HEK293 (cell line): ENCODE measurements around the gene TBC1D22A.

Experiments used
- CTCF ChIA-PET: fragments of 350-600 bp; formaldehyde crosslinking; extraction: SDS; loops from one replicate; lab custom pipeline; 2021; ENCODE audit warnings: antibody characterized with exemption; lab: Yijun Ruan, JAX
- POLR2A ChIA-PET: fragments of 300-600 bp; formaldehyde crosslinking; extraction: SDS; loops from one replicate; lab custom pipeline; 2020; ENCODE audit warnings: antibody characterized with exemption, inconsistent platforms; lab: Yijun Ruan, JAX
- H3K27ac ChIP-seq: fragments of 200-500 bp; sonication (Bioruptor generic); 2 replicates; pipeline ENCODE4 v1.5.1; 2014; ENCODE audit warnings: low read depth, low read length, control low read depth, inconsistent platforms; ENCODE audit errors: extremely low read depth
- H3K36me3 ChIP-seq, 2 experiments: fragments of 200-500 bp in 1 of 2; sonication (Bioruptor generic) in 1 of 2; 1 replicate in 1 of 2; 2 replicates in 1 of 2; pipeline ENCODE4 v1.5.1; 2014 to 2017; ENCODE audit warnings: inconsistent platforms in 2 of 2, low read length in 2 of 2; ENCODE audit not compliant: control insufficient read depth in 2 of 2, insufficient read depth in 1 of 2
- H3K4me1 ChIP-seq: fragments of 200-500 bp; sonication (Bioruptor generic); 2 replicates; pipeline ENCODE4 v1.5.1; 2014; ENCODE audit warnings: mild to moderate bottlenecking, low read length, inconsistent platforms; ENCODE audit not compliant: control insufficient read depth, insufficient read depth
- H3K4me3 ChIP-seq: 2 replicates; pipeline ENCODE4 v1.5.1; 2011; ENCODE audit warnings: low read depth, mild to moderate bottlenecking, control low read depth, low read length, moderate library complexity
- H3K9me3 ChIP-seq: fragments of 200-500 bp; sonication (Bioruptor generic); 2 replicates; pipeline ENCODE4 v1.5.1; 2014; ENCODE audit warnings: low read depth, low read length, inconsistent platforms; ENCODE audit not compliant: control insufficient read depth, insufficient read depth
- EGR2 ChIP-seq: fragments of 450-650 bp; formaldehyde crosslinking; IDR thresholded peaks from 2 replicates; pipeline ENCODE4 v1.5.1; 2016; ENCODE audit warnings: low read depth, missing biosample characterization, missing genetic modification characterization
- HIC1 ChIP-seq: fragments of 450-650 bp; formaldehyde crosslinking; IDR thresholded peaks from 2 replicates; pipeline ENCODE4 v1.5.1; 2016; ENCODE audit warnings: missing biosample characterization, missing genetic modification characterization
- HOXC10 ChIP-seq: sonication (generic); formaldehyde crosslinking; IDR thresholded peaks from 2 replicates; pipeline ENCODE4 v1.8.1; 2023; ENCODE audit warnings: mild to moderate bottlenecking, missing genetic modification reagents
- INSM2 ChIP-seq: fragments of 450-650 bp; formaldehyde crosslinking; IDR thresholded peaks from 2 replicates; pipeline ENCODE4 v1.5.1; 2016; ENCODE audit warnings: missing biosample characterization, missing genetic modification characterization
- REST ChIP-seq: fragments of 450-650 bp; formaldehyde crosslinking; IDR thresholded peaks from 2 replicates; pipeline ENCODE4 v1.5.1; 2016; ENCODE audit warnings: missing biosample characterization, missing genetic modification characterization
- ZBTB10 ChIP-seq: fragments of 450-650 bp; formaldehyde crosslinking; IDR thresholded peaks from 2 replicates; pipeline ENCODE4 v1.5.1; 2016; ENCODE audit warnings: missing biosample characterization, missing genetic modification characterization
- ZBTB26 ChIP-seq: fragments of 450-650 bp; formaldehyde crosslinking; optimal IDR thresholded peaks from 2 replicates; pipeline ENCODE3; 2016; ENCODE audit warnings: missing biosample characterization, mild to moderate bottlenecking, missing genetic modification characterization
- ZFHX2 ChIP-seq: fragments of 450-650 bp; formaldehyde crosslinking; conservative IDR thresholded peaks from 2 replicates; pipeline ENCODE4 v1.5.1; 2016; ENCODE audit warnings: missing biosample characterization, missing genetic modification characterization
- ZFP3 ChIP-seq: fragments of 450-650 bp; formaldehyde crosslinking; IDR thresholded peaks from 2 replicates; pipeline ENCODE4 v1.5.1; 2016; ENCODE audit warnings: low read depth, missing biosample characterization, missing genetic modification characterization
- ZFP69B ChIP-seq: fragments of 450-650 bp; formaldehyde crosslinking; IDR thresholded peaks from 2 replicates; pipeline ENCODE4 v1.5.1; 2016; ENCODE audit warnings: missing biosample characterization, missing genetic modification characterization
- ZNF175 ChIP-seq: fragments of 450-650 bp; formaldehyde crosslinking; IDR thresholded peaks from 2 replicates; pipeline ENCODE4 v1.5.1; 2016; ENCODE audit warnings: missing biosample characterization, missing genetic modification characterization
- ZNF18 ChIP-seq: fragments of 450-650 bp; formaldehyde crosslinking; IDR thresholded peaks from 2 replicates; pipeline ENCODE4 v1.5.1; 2016; ENCODE audit warnings: missing biosample characterization, missing genetic modification characterization
- ZNF19 ChIP-seq: fragments of 450-650 bp; formaldehyde crosslinking; IDR thresholded peaks from 2 replicates; pipeline ENCODE4; 2016; ENCODE audit warnings: missing biosample characterization, missing genetic modification characterization, low read depth
- ZNF211 ChIP-seq: fragments of 450-650 bp; formaldehyde crosslinking; IDR thresholded peaks from 2 replicates; pipeline ENCODE4 v1.5.1; 2016; ENCODE audit warnings: low read depth, missing biosample characterization, missing genetic modification characterization
- ZNF23 ChIP-seq: fragments of 450-650 bp; formaldehyde crosslinking; IDR thresholded peaks from 2 replicates; pipeline ENCODE4 v1.5.1; 2016; ENCODE audit warnings: missing biosample characterization, missing genetic modification characterization, borderline replicate concordance
- ZNF24 ChIP-seq: fragments of 450-650 bp; formaldehyde crosslinking; IDR thresholded peaks from 2 replicates; pipeline ENCODE4 v1.5.1; 2016; ENCODE audit warnings: missing biosample characterization, missing genetic modification characterization
- ZNF274 ChIP-seq, 2 experiments: fragments of 200-500 bp in 1 of 2; fragments of 450-650 bp in 1 of 2; sonication (Bioruptor generic) in 1 of 2; formaldehyde crosslinking in 1 of 2; IDR thresholded peaks; 2 replicates each; pipeline versions ENCODE4 v1.5.1 to v1.6.1; 2014 to 2016; ENCODE audit warnings: borderline replicate concordance in 1 of 2, inconsistent platforms in 1 of 2, low read length in 1 of 2, missing biosample characterization in 1 of 2, missing genetic modification characterization in 1 of 2
- ZNF354C ChIP-seq: fragments of 450-650 bp; formaldehyde crosslinking; IDR thresholded peaks from 2 replicates; pipeline ENCODE4 v1.5.1; 2016; ENCODE audit warnings: missing biosample characterization, missing genetic modification characterization, low read depth, borderline replicate concordance
- ZNF433 ChIP-seq: fragments of 450-650 bp; formaldehyde crosslinking; IDR thresholded peaks from 2 replicates; pipeline ENCODE4 v1.5.1; 2016; ENCODE audit warnings: missing biosample characterization, missing genetic modification characterization, low read depth
- ZNF529 ChIP-seq: fragments of 450-650 bp; formaldehyde crosslinking; IDR thresholded peaks from 2 replicates; pipeline ENCODE4 v1.5.1; 2017; ENCODE audit warnings: missing genetic modification characterization, missing biosample characterization; ENCODE audit not compliant: insufficient replicate concordance
- ZNF660 ChIP-seq: fragments of 450-650 bp; IDR thresholded peaks from 2 replicates; pipeline ENCODE4 v1.5.1; 2018; ENCODE audit warnings: missing biosample characterization, mild to moderate bottlenecking, missing genetic modification characterization
- ZNF670 ChIP-seq: fragments of 450-650 bp; formaldehyde crosslinking; IDR thresholded peaks from 2 replicates; pipeline ENCODE4 v1.5.1; 2016; ENCODE audit warnings: missing biosample characterization, missing genetic modification characterization, low read depth

TBC1D22A gene

GRCh38 chr22:47155912-47156311 is 393.5 kb downstream of the TBC1D22A start:
- ChIA-PET CTCF (no interaction called here), POLR2A (no interaction called here)
- TF ChIP-seq INSM2 (no peak), HIC1 (no peak), ZFP69B (no peak), ZBTB26 (tag by site-specific recombination) (no peak), ZBTB10 (tag by site-specific recombination) (no peak), HOXC10 (CRISPR knock-in tag) (no peak), ZNF211 (tag by site-specific recombination) (no peak), ZNF19 (tag by site-specific recombination) (no peak), ZNF529 (no peak), ZFHX2 (tag by site-specific recombination) (no peak), ZFP3 (no peak), ZNF18 (tag by site-specific recombination) (no peak), ZNF24 (no peak)
- no peaks in the 10 kb centered on the region for H3K4me1 ChIP-seq
- peaks cover 0 to 12% of the 10 kb centered on the region in 2 experiments; a peak in 1 of 3 replicates for H3K36me3 ChIP-seq
- no peaks in the 10 kb centered on the region for H3K9me3 ChIP-seq
- no peak overlapping the region for H3K27ac ChIP-seq
- no peak overlapping the region for H3K4me3 ChIP-seq

GRCh38 chr22:47156352-47157092 is 394.1 kb downstream of the TBC1D22A start:
- Histone ChIP-seq H3K9me3 (no peaks in the 10 kb centered on the region), H3K4me3 (no peak overlapping the region), H3K36me3 (peaks cover 0 to 12% of the 10 kb centered on the region in 2 experiments; a peak in 1 of 3 replicates), H3K4me1 (no peaks in the 10 kb centered on the region), H3K27ac (no peak overlapping the region)
- ChIA-PET CTCF (no interaction called here), POLR2A (no interaction called here)
- no peak for TF ChIP-seq ZNF354C (tag by site-specific recombination)
- no peak for TF ChIP-seq ZNF175 (tag by site-specific recombination)
- TF ChIP-seq ZNF274 (IDR thresholded peaks at IDR 0.05; ENCODE audit: low read length), result no peak
- TF ChIP-seq ZNF274 (tag by site-specific recombination; IDR thresholded peaks at IDR 0.05; ENCODE audit: borderline replicate concordance), result no peak
- no peak for TF ChIP-seq ZNF23 (tag by site-specific recombination)
- TF ChIP-seq EGR2 (tag by site-specific recombination), result no peak
- no peak for TF ChIP-seq ZNF660
- TF ChIP-seq ZNF433 (tag by site-specific recombination), result no peak
- no peak for TF ChIP-seq REST
- TF ChIP-seq ZNF670, result no peak
